Keratinocyte (primary cell): ENCODE data around the gene CSF3R. TPM values are rescaled to one million over a fixed set of nuclear protein-coding genes. Genes with fewer than 3 reads are reported as not detected.

ENCODE experiments used
- DNase-seq: peaks from one replicate; pipeline ENCODE4 v3.0.0-alpha.2; 2011; ENCODE audit warnings: low read depth, missing footprints, low spot score
- FAIRE-seq: peaks from 2 replicates; lab custom pipeline; 2011; peaks lifted over from hg19 to GRCh38; lab: Jason Lieb, UNC
- H2AFZ ChIP-seq: 2 replicates; pipeline ENCODE4 v1.6.0; 2012; ENCODE audit warnings: low read length, control low read depth, inconsistent platforms; ENCODE audit not compliant: control insufficient read depth
- H3K27ac ChIP-seq: 2 replicates; pipeline ENCODE4 v1.5.1; 2011; ENCODE audit warnings: low read length; ENCODE audit not compliant: control insufficient read depth, insufficient read depth
- H3K27me3 ChIP-seq: 3 replicates; pipeline ENCODE4 v1.6.0; 2011; ENCODE audit warnings: low read length; ENCODE audit not compliant: control insufficient read depth, insufficient read depth; ENCODE audit errors: extremely low read depth
- H3K36me3 ChIP-seq, 2 experiments: 2 replicates in 1 of 2; 3 replicates in 1 of 2; pipeline ENCODE4 v1.5.1; 2011; ENCODE audit warnings: low read length in 2 of 2, mild to moderate bottlenecking in 1 of 2; ENCODE audit not compliant: control insufficient read depth in 2 of 2, insufficient read depth in 2 of 2; ENCODE audit errors: extremely low read depth in 1 of 2
- H3K4me1 ChIP-seq: 3 replicates; pipeline ENCODE4 v1.5.1; 2011; ENCODE audit warnings: low read length; ENCODE audit not compliant: control insufficient read depth, insufficient read depth; ENCODE audit errors: extremely low read depth
- H3K4me2 ChIP-seq: 3 replicates; pipeline ENCODE4 v1.6.0; 2011; ENCODE audit warnings: low read depth, low read length; ENCODE audit not compliant: control insufficient read depth, insufficient read depth; ENCODE audit errors: extremely low read depth
- H3K4me3 ChIP-seq, 3 experiments: fragments of 200-600 bp in 1 of 3; sonication (generic) in 1 of 3; 2 replicates in 2 of 3; 3 replicates in 1 of 3; pipeline ENCODE4 v1.5.1; 2011 to 2016; ENCODE audit warnings: low read length in 3 of 3, mild to moderate bottlenecking in 3 of 3, control low read depth in 2 of 3, inconsistent platforms in 1 of 3, low read depth in 1 of 3, mixed read lengths in 1 of 3, mixed run types in 1 of 3, moderate library complexity in 1 of 3; ENCODE audit not compliant: control insufficient read depth in 2 of 3, insufficient read depth in 2 of 3; ENCODE audit errors: extremely low read depth in 1 of 3
- H3K79me2 ChIP-seq: 2 replicates; pipeline ENCODE4 v1.6.0; 2012; ENCODE audit warnings: low read length; ENCODE audit not compliant: control insufficient read depth, insufficient read depth
- H3K9ac ChIP-seq: 3 replicates; pipeline ENCODE4 v1.6.0; 2011; ENCODE audit warnings: low read length; ENCODE audit not compliant: control insufficient read depth, insufficient read depth; ENCODE audit errors: extremely low read depth
- H3K9me1 ChIP-seq: 3 replicates; pipeline ENCODE4 v1.6.0; 2011; ENCODE audit warnings: low read length; ENCODE audit not compliant: control insufficient read depth, insufficient read depth; ENCODE audit errors: extremely low read depth
- H3K9me3 ChIP-seq: 2 replicates; pipeline ENCODE4 v1.5.1; 2012; ENCODE audit warnings: low read depth, low read length; ENCODE audit not compliant: control insufficient read depth
- H4K20me1 ChIP-seq: 3 replicates; pipeline ENCODE4 v1.6.0; 2011; ENCODE audit warnings: low read length; ENCODE audit not compliant: control insufficient read depth, insufficient read depth; ENCODE audit errors: extremely low read depth
- CTCF ChIP-seq, 3 experiments: IDR thresholded peaks in 1 of 3; conservative IDR thresholded peaks in 1 of 3; optimal IDR thresholded peaks in 1 of 3; 2 replicates in 2 of 3; 3 replicates in 1 of 3; pipeline versions ENCODE3 to v1.5.1; 2011; ENCODE audit warnings: low read length in 3 of 3, mild to moderate bottlenecking in 3 of 3, moderate library complexity in 2 of 3, control low read depth in 1 of 3, inconsistent platforms in 1 of 3; ENCODE audit not compliant: insufficient read depth in 2 of 3; ENCODE audit errors: extremely low read depth in 1 of 3
- EZH2 ChIP-seq: IDR thresholded peaks from one replicate; pipeline ENCODE4 v1.6.1; 2012; ENCODE audit warnings: inconsistent platforms, mild to moderate bottlenecking, low read length, moderate library complexity
- dilution Hi-C: fragments of 300-500 bp; cut with MboI; formaldehyde crosslinking; loops from one replicate; pipeline ENCODE4 v1.7.0; 2020; ENCODE audit warnings: low sequenced_read_pairs; ENCODE audit not compliant: extremely low pct_ligation_motif_present
- polyA plus RNA-seq, 5 experiments: library from polyadenylated mRNA; depleted of rRNA in 3 of 5; stranded (reverse) in 3 of 5; stranded (forward) in 1 of 5; unstranded in 1 of 5; fragments of >200 nt; gene quantifications; 1 replicate in 1 of 5; 2 replicates in 3 of 5; 3 replicates in 1 of 5; pipeline versions ENCODE4 v1.2.1 to v1.2.3, GENCODE V29; 2011 to 2012; ENCODE audit warnings: missing spikeins in 2 of 5, low read depth in 1 of 5, low replicate concordance in 1 of 5

CSF3R gene
- polyA plus RNA-seq, 1 donor (not counting 4 experiments of a cell fraction or from before 2014, with no cell fraction given) = not detected

GRCh38 chr1:36520056-36520455 lies 37.3 kb upstream of the CSF3R start:
- H2AFZ ChIP-seq = no peak overlapping the region
- no peaks in the 10 kb centered on the region for H3K9me3 ChIP-seq
- H3K9me1 ChIP-seq = no peaks in the 10 kb centered on the region
- H3K4me1 ChIP-seq = no peaks in the 10 kb centered on the region
- H3K4me2 ChIP-seq = no peak overlapping the region
- H3K79me2 ChIP-seq = no peaks in the 10 kb centered on the region
- peaks cover 2% of the 10 kb centered on the region for H4K20me1 ChIP-seq
- dilution Hi-C loops = no loop called here
- H3K4me3 ChIP-seq = no peak overlapping the region
- no peaks in the 10 kb centered on the region for H3K36me3 ChIP-seq
- DNase-seq (no peak), FAIRE-seq (no peak)
- H3K27ac ChIP-seq = no peak overlapping the region
- no peaks in the 10 kb centered on the region for H3K27me3 ChIP-seq
- H3K9ac ChIP-seq = no peak overlapping the region
- no peak for TF ChIP-seq CTCF (optimal IDR thresholded peaks at IDR 0.05 in 1 of 3, IDR thresholded peaks at IDR 0.05 in 1 of 3, conservative IDR thresholded peaks at IDR 0.05 in 1 of 3; ENCODE audit: extremely low read depth in 1 of 3, insufficient read depth in 2 of 3, low read length in 3 of 3)

- Histone ChIP-seq H3K9me1 (no peaks in the 10 kb centered on the region), H4K20me1 (peaks cover 1% of the 10 kb centered on the region), H3K9ac (no peak overlapping the region), H3K27me3 (no peaks in the 10 kb centered on the region), H3K27ac (no peak overlapping the region), H2AFZ (no peak overlapping the region), H3K4me3 (no peak overlapping the region), H3K36me3 (no peaks in the 10 kb centered on the region), H3K79me2 (no peaks in the 10 kb centered on the region), H3K4me2 (no peak overlapping the region), H3K9me3 (no peaks in the 10 kb centered on the region), H3K4me1 (peaks cover 6% of the 10 kb centered on the region)
- no peak for TF ChIP-seq CTCF (optimal IDR thresholded peaks at IDR 0.05 in 1 of 3, IDR thresholded peaks at IDR 0.05 in 1 of 3, conservative IDR thresholded peaks at IDR 0.05 in 1 of 3; ENCODE audit: extremely low read depth in 1 of 3, insufficient read depth in 2 of 3, low read length in 3 of 3)
- no peak for TF ChIP-seq EZH2
- dilution Hi-C loops = no loop called here
- FAIRE-seq = no peak
- no peak for DNase-seq
These were observed 34.5 kb upstream of the CSF3R start for GRCh38 chr1:36517011-36517771.
